OCI-LY7 (cell line): Measurements from ENCODE around the gene PATJ.
"Not testable (repeated sequence)": the region's sequence is repeated elsewhere in the genome, so short reads cannot be mapped to it uniquely, and the experiment has no call there.

Experiments used
- EZH2phosphoT487 ChIP-seq: fragments of 200-600 bp; sonication (generic); IDR thresholded peaks from 2 replicates; pipeline ENCODE4 v1.6.1; 2018; ENCODE audit warnings: low read depth, borderline replicate concordance, mild to moderate bottlenecking, mixed run types, antibody characterized with exemption, low read length, moderate library complexity, mixed read lengths
- TF ChIP-seq, protein P1 (sequence below): fragments of 200-600 bp; sonication (generic); conservative IDR thresholded peaks from 2 replicates; pipeline ENCODE4 v1.5.1; 2014; ENCODE audit warnings: mild to moderate bottlenecking, antibody characterized with exemption, low read length, moderate library complexity, mixed read lengths

DNA sequence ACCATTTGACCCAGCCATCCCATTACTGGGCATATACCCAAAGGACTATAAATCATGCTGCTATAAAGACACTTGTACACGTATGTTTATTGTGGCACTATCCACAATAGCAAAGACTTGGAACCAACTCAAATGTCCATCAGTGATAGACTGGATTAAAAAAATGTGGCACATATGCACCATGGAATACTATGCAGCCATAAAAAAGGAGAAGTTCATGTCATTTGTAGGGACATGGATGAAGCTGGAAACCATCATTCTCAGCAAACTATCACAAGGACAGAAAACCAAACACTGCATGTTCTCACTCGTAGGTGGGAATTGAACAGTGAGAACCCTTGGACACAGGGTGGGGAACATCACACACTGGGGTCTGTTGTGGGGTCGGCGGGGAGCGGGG lies 206.4 kb downstream of the PATJ start:
- TF ChIP-seq, protein P1, sequence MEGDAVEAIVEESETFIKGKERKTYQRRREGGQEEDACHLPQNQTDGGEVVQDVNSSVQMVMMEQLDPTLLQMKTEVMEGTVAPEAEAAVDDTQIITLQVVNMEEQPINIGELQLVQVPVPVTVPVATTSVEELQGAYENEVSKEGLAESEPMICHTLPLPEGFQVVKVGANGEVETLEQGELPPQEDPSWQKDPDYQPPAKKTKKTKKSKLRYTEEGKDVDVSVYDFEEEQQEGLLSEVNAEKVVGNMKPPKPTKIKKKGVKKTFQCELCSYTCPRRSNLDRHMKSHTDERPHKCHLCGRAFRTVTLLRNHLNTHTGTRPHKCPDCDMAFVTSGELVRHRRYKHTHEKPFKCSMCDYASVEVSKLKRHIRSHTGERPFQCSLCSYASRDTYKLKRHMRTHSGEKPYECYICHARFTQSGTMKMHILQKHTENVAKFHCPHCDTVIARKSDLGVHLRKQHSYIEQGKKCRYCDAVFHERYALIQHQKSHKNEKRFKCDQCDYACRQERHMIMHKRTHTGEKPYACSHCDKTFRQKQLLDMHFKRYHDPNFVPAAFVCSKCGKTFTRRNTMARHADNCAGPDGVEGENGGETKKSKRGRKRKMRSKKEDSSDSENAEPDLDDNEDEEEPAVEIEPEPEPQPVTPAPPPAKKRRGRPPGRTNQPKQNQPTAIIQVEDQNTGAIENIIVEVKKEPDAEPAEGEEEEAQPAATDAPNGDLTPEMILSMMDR: not testable (repeated sequence)
- TF ChIP-seq EZH2phosphoT487: not testable (repeated sequence)
